ENCODE data around the gene MRPL58. TPM values are rescaled to one million over a fixed set of nuclear protein-coding genes. Genes with fewer than 3 reads are reported as not detected.
A peak's percentile ranks its signal among the peaks of the same experiment; 100 is the strongest.

The MRPL58 gene
- polyA plus RNA-seq, 1 donor (not counting 4 experiments of a cell fraction or from before 2014, with no cell fraction given) = 61.1 TPM

DNA sequence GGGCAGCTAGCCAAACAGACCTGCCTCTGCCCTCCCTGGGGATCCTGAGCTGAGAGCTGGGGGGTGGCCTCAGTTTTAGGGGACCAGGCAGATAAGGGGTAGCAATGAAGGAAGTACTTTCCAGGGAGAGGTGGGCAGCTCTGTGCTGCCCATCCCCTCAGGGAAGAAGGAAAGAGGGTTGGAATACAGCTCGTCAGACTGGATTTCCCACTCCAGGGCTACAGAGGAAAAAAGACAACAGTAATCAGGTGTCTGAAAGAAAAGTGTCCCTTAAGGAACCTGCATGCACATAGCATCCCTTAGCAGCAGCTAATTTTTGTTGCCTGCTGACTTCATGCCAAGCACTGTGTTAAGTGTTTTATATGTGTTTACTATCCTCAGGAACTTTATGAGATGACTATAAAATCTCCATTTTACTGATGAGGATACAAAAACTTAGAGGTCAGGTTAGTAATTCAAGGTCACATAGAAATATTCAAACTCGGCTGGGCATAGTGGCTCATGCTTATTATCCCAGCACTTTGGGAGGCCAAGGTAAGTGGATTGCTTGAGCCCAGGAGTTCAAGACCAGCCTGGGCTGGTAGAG lies 3.2 kb upstream of the MRPL58 start:
- dilution Hi-C loops (cut with MboI; ENCODE audit: extremely low pct_ligation_motif_present, low sequenced_read_pairs) = no loop called here
- Histone ChIP-seq H3K27me3 (ENCODE audit: control insufficient read depth, extremely low read depth, insufficient read depth, low read length) (no peaks in the 10 kb centered on the region), H3K27ac (ENCODE audit: control insufficient read depth, insufficient read depth, low read length) (no peak overlapping the region), H3K9me3 (ENCODE audit: control insufficient read depth, low read depth, low read length) (no peaks in the 10 kb centered on the region), H3K4me2 (ENCODE audit: control insufficient read depth, extremely low read depth, insufficient read depth, low read depth, low read length) (no peak overlapping the region), H3K4me3 (ENCODE audit: control insufficient read depth in 2 of 3, extremely low read depth in 1 of 3, insufficient read depth in 2 of 3, low read depth in 1 of 3, low read length in 3 of 3) (no peak overlapping the region), H3K9me1 (ENCODE audit: control insufficient read depth, extremely low read depth, insufficient read depth, low read length) (peaks cover 4% of the 10 kb centered on the region), H3K4me1 (ENCODE audit: control insufficient read depth, extremely low read depth, insufficient read depth, low read length) (peaks cover 21% of the 10 kb centered on the region), H3K79me2 (ENCODE audit: control insufficient read depth, insufficient read depth, low read length) (peaks cover 11% of the 10 kb centered on the region), H4K20me1 (ENCODE audit: control insufficient read depth, extremely low read depth, insufficient read depth, low read length) (no peaks in the 10 kb centered on the region), H3K36me3 (ENCODE audit: control insufficient read depth in 2 of 2, extremely low read depth in 1 of 2, insufficient read depth in 2 of 2, low read length in 2 of 2) (peaks cover 0 to 8% of the 10 kb centered on the region in 2 experiments), H3K9ac (ENCODE audit: control insufficient read depth, extremely low read depth, insufficient read depth, low read length) (no peak overlapping the region), H2AFZ (ENCODE audit: control insufficient read depth, low read length) (no peak overlapping the region)
- DNase-seq (ENCODE audit: low read depth, low spot score) = no peak
- no peak for FAIRE-seq
- no peak for TF ChIP-seq EZH2 (IDR thresholded peaks at IDR 0.05; ENCODE audit: low read length)
- TF ChIP-seq, protein P1, sequence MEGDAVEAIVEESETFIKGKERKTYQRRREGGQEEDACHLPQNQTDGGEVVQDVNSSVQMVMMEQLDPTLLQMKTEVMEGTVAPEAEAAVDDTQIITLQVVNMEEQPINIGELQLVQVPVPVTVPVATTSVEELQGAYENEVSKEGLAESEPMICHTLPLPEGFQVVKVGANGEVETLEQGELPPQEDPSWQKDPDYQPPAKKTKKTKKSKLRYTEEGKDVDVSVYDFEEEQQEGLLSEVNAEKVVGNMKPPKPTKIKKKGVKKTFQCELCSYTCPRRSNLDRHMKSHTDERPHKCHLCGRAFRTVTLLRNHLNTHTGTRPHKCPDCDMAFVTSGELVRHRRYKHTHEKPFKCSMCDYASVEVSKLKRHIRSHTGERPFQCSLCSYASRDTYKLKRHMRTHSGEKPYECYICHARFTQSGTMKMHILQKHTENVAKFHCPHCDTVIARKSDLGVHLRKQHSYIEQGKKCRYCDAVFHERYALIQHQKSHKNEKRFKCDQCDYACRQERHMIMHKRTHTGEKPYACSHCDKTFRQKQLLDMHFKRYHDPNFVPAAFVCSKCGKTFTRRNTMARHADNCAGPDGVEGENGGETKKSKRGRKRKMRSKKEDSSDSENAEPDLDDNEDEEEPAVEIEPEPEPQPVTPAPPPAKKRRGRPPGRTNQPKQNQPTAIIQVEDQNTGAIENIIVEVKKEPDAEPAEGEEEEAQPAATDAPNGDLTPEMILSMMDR (optimal IDR thresholded peaks at IDR 0.05 in 1 of 3, IDR thresholded peaks at IDR 0.05 in 1 of 3, conservative IDR thresholded peaks at IDR 0.05 in 1 of 3; ENCODE audit: extremely low read depth in 1 of 3, insufficient read depth in 2 of 3, low read length in 3 of 3) = no peak

GRCh38 chr17:75010683-75011400 lies 1.6 kb upstream of the MRPL58 start:
- no peak overlapping the region for H3K9ac ChIP-seq (ENCODE audit: control insufficient read depth, extremely low read depth, insufficient read depth, low read length)
- peak overlapping the region; percentile 94 for H2AFZ ChIP-seq (ENCODE audit: control insufficient read depth, low read length)
- TF ChIP-seq, protein P1 (optimal IDR thresholded peaks at IDR 0.05 in 1 of 3, IDR thresholded peaks at IDR 0.05 in 1 of 3, conservative IDR thresholded peaks at IDR 0.05 in 1 of 3; ENCODE audit: extremely low read depth in 1 of 3, insufficient read depth in 2 of 3, low read length in 3 of 3) = peak in 1 of 3 experiments; percentile 23
- no peak for TF ChIP-seq EZH2 (IDR thresholded peaks at IDR 0.05; ENCODE audit: low read length)
- peak overlapping the region; percentile 98 for H3K4me2 ChIP-seq (ENCODE audit: control insufficient read depth, extremely low read depth, insufficient read depth, low read depth, low read length)
- H3K27me3 ChIP-seq (ENCODE audit: control insufficient read depth, extremely low read depth, insufficient read depth, low read length) = no peaks in the 10 kb centered on the region
- H3K79me2 ChIP-seq (ENCODE audit: control insufficient read depth, insufficient read depth, low read length) = peaks cover 20% of the 10 kb centered on the region
- no peaks in the 10 kb centered on the region for H3K36me3 ChIP-seq (ENCODE audit: control insufficient read depth in 2 of 2, extremely low read depth in 1 of 2, insufficient read depth in 2 of 2, low read length in 2 of 2)
- FAIRE-seq (peak; percentile 32), DNase-seq (ENCODE audit: low read depth, low spot score) (no peak)
- H3K27ac ChIP-seq (ENCODE audit: control insufficient read depth, insufficient read depth, low read length) = peak overlapping the region; percentile 61
- no peaks in the 10 kb centered on the region for H4K20me1 ChIP-seq (ENCODE audit: control insufficient read depth, extremely low read depth, insufficient read depth, low read length)
- H3K4me3 ChIP-seq (ENCODE audit: control insufficient read depth in 2 of 3, extremely low read depth in 1 of 3, insufficient read depth in 2 of 3, low read depth in 1 of 3, low read length in 3 of 3) = no peak overlapping the region
- dilution Hi-C loops (cut with MboI; ENCODE audit: extremely low pct_ligation_motif_present, low sequenced_read_pairs) = no loop called here
- H3K9me1 ChIP-seq (ENCODE audit: control insufficient read depth, extremely low read depth, insufficient read depth, low read length) = peaks cover 4% of the 10 kb centered on the region
- no peaks in the 10 kb centered on the region for H3K9me3 ChIP-seq (ENCODE audit: control insufficient read depth, low read depth, low read length)
- peaks cover 21% of the 10 kb centered on the region for H3K4me1 ChIP-seq (ENCODE audit: control insufficient read depth, extremely low read depth, insufficient read depth, low read length)

Data from keratinocyte (primary cell).